Activated CD8-positive, alpha-beta memory T cell treated with anti-CD3 and anti-CD28 coated beads, Interleukin-2, amount 50 U/mL, for 24 hours (primary cell): ENCODE measurements around the gene IMPDH1.
A peak's percentile ranks its signal among the peaks of the same experiment; 100 is the strongest.

Source experiments
- DNase-seq: peaks from one replicate; pipeline ENCODE4 v3.0.0-alpha.2; 2020; ENCODE audit errors: extremely low read depth

Gene IMPDH1

GRCh38 chr7:128359939-128360338 lies 49.8 kb downstream of the IMPDH1 start:
- no peak for DNase-seq

- DNase-seq = no peak
Measured at GRCh38 chr7:128359336-128359735, 50.4 kb downstream of the IMPDH1 start.

GRCh38 chr7:128358233-128358632 lies 51.5 kb downstream of the IMPDH1 start:
- no peak for DNase-seq

- no peak for DNase-seq
Measured at GRCh38 chr7:128357217-128357613, 52.6 kb downstream of the IMPDH1 start.

- no peak for DNase-seq
Measured at GRCh38 chr7:128356546-128357216, 53.1 kb downstream of the IMPDH1 start.

GRCh38 chr7:128353610-128354009 lies 56.2 kb downstream of the IMPDH1 start:
- no peak for DNase-seq

- DNase-seq = no peak
Measured at GRCh38 chr7:128353189-128353588, 56.6 kb downstream of the IMPDH1 start.

- no peak for DNase-seq
Measured at GRCh38 chr7:128352636-128353035, 57.1 kb downstream of the IMPDH1 start.

- no peak for DNase-seq
Measured at GRCh38 chr7:128352153-128352537, 57.6 kb downstream of the IMPDH1 start.

GRCh38 chr7:128351296-128352152 lies 58.3 kb downstream of the IMPDH1 start:
- no peak for DNase-seq

GRCh38 chr7:128350708-128351295 lies 59.0 kb downstream of the IMPDH1 start:
- DNase-seq = no peak

GRCh38 chr7:128349466-128349825 lies 60.3 kb downstream of the IMPDH1 start:
- no peak for DNase-seq

GRCh38 chr7:128347647-128348097 lies 62.1 kb downstream of the IMPDH1 start:
- no peak for DNase-seq

GRCh38 chr7:128344431-128344774 lies 65.4 kb downstream of the IMPDH1 start:
- no peak for DNase-seq

GRCh38 chr7:128343554-128344430 lies 66.0 kb downstream of the IMPDH1 start, which contains the start of gene RBM28:
RBM28 (minus strand) TSS chr7:128343908; CDS start chr7:128343793, 115 bp downstream.
- DNase-seq = peak; percentile 66
